Ovary (tissue), 3 donors: ENCODE data around the gene CDV3.

ENCODE experiments used
- EP300 ChIP-seq: sonication (generic); formaldehyde crosslinking; IDR thresholded peaks from one replicate; pipeline ENCODE4 v1.6.1; 2017; ENCODE audit warnings: antibody characterized with exemption
- POLR2A ChIP-seq: fragments of 450-650 bp; IDR thresholded peaks from one replicate; pipeline ENCODE4 v1.6.1; 2017; ENCODE audit warnings: antibody characterized with exemption, mild to moderate bottlenecking, moderate library complexity
- TF ChIP-seq, protein P1 (sequence below), 3 donors: fragments of 450-650 bp in 2 of 3; fragments of 200-600 bp in 1 of 3; IDR thresholded peaks; one replicate each; pipeline versions ENCODE4 v1.5.1 to v1.8.0; 2016 to 2022; ENCODE audit warnings: antibody characterized with exemption in 3 of 3, mild to moderate bottlenecking in 1 of 3
- donor health status: DM: no; HTN: no; CAD: no.

DNA sequence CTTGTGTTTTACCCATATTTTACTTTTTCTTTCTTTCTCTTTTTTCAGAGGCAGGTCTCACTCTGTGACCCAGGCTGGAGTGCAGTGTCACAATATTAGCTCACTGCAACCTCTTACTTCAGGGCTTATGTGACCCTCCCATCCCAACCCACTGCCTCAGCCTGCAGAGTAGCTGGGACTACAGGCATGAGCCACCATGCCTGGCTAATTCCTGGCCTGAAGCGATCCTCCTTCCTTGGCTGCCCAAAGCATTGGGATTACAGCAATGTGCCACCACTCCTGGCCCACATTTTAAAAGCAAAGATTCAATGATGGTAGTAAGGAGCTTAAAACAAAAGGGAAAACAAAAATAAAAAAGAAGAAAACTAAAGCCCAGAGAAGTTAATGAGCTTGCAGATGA is 11.1 kb upstream of the CDV3 start:
- TF ChIP-seq, protein P1, sequence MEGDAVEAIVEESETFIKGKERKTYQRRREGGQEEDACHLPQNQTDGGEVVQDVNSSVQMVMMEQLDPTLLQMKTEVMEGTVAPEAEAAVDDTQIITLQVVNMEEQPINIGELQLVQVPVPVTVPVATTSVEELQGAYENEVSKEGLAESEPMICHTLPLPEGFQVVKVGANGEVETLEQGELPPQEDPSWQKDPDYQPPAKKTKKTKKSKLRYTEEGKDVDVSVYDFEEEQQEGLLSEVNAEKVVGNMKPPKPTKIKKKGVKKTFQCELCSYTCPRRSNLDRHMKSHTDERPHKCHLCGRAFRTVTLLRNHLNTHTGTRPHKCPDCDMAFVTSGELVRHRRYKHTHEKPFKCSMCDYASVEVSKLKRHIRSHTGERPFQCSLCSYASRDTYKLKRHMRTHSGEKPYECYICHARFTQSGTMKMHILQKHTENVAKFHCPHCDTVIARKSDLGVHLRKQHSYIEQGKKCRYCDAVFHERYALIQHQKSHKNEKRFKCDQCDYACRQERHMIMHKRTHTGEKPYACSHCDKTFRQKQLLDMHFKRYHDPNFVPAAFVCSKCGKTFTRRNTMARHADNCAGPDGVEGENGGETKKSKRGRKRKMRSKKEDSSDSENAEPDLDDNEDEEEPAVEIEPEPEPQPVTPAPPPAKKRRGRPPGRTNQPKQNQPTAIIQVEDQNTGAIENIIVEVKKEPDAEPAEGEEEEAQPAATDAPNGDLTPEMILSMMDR (IDR thresholded peaks at IDR 0.05) = no peak
- TF ChIP-seq POLR2A = no peak
- no peak for TF ChIP-seq EP300
